HG03103 (cell line): ENCODE results near the gene ANGPTL8.

Source experiments
- ATAC-seq: cut with Tn5 transposase; IDR thresholded peaks from one replicate; pipeline ENCODE4 v1.9.1; 2021; ENCODE audit warnings: low read depth; ENCODE audit not compliant: unreplicated experiment

Gene ANGPTL8

DNA sequence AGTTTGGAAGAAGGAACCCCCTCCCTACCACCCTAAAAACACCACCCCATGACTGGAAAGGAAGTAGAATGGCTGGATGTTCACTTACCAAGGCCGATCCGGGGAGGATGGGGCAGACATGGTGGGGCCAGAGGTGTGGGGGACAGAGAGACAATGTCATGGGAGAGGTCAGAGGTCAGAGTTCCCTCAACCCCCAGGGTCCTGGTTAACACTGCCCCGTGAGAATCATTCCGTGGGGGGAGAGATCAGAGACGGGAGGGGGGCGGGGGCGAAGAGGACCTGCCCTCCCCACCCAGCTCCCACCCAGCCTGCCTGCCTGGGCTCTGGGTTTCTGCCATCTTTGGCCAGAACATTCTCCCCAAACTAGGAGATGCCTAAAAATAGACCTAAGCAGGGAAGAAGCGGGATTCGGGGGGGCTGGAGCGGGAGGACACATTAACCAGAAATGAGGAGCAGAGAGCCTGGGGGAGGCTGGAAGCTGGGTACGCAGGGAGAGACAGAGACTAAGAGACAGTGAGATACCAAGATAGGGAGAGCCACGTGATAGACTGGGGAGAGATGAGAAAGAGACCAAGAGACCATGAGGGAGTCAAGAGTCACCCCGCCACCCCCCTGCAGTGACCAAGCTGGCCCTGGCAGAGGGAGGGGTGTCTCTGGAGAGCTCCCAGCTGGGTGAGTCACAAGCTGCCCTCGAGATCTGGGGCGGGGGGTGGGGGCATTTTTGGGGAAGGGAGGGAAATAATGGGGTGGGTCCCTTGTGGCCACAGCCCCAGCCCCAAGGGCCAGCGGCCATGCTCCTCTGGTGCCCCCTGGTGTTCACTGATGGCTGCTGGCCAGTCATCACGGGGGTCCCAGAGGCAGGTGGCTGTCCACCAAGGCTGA is 36.0 kb upstream of the ANGPTL8 start:
- ATAC-seq = no peak

DNA sequence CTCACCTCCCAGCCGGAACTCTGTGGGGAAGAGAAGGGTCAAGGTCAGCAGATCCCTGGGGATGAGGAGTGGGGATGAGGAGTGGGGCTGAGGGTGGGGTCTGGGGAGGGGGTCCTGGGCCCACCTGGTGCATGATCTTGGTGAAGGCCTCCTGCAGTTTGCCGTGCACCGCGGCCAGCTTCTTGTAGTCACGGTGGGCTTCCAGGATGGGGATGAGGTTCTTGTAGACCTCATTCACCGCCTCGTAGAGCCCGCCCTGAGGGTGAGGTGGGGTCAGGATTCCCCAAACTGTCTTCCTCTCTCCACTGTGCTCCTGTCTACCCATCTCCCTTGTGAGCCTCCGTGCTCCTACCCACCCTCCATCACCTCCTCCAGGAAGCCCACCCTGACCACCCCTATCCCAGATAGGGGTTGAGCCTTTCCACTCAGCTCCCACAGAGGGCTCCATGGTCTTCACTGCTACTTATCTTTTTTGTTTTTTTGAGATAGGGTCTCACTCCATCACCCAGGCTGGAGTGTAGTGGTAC is 35.3 kb upstream of the ANGPTL8 start:
- no peak for ATAC-seq

DNA sequence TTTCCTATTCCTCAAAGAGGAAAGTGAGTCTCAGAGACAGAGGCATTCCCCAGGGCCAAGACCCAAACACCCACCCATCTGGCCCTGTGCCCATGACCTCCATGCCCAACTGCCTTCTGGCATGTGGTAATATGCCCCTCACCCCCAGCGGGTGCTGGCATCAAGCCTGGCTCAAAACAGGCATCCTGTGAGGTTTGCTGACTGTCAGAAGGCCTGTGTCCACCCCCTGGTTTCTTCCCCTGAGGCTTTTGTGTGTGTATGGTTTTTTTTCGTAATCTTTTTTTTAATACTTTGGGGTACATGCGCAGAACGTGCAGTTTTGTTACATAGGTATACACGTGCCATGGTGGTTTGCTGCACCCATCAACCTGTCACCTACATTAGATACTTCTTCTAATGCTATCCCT is 34.5 kb upstream of the ANGPTL8 start:
- ATAC-seq = no peak

- ATAC-seq = no peak
Observed at GRCh38 chr19:11205939-11206570, 33.4 kb upstream of the ANGPTL8 start.

- no peak for ATAC-seq
Observed at GRCh38 chr19:11208561-11209471, 30.6 kb upstream of the ANGPTL8 start.

- ATAC-seq = no peak
Observed at GRCh38 chr19:11209839-11210655, 29.4 kb upstream of the ANGPTL8 start.

DNA sequence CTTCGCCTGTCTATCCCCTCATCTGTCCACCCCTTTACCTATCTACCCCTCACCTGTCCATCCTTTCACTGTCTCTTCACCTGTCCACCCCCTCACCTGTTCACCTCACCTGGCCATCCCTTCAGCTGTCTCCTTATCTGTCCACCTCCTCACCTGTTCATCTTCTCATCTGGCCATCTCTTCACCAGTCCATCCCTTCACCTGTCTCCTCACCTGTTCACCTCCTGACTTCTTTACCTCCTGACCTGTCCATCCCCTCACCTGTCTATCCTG is 28.8 kb upstream of the ANGPTL8 start:
- no peak for ATAC-seq

DNA sequence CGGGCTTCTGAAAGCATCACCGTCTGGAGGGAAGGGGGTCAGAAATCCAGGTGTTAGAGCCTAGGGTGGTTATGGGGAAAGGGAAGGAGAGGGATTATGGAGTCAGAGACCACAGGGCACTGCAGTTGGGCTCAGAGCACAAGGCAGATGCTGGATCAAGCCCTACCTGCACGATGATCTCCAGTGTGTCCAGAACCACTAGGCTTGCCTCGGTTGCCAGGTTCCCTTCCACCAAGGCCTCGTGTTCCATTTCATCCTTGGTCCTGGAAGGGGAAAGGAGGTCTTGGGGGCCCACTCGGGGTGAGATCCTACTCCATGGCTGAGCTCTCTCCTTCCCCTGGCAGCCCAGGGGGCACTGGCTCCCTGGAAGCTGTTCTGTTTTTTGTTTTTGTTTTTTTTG is 25.0 kb upstream of the ANGPTL8 start:
- ATAC-seq = no peak

- ATAC-seq = no peak
Observed at GRCh38 chr19:11221082-11221598, 18.3 kb upstream of the ANGPTL8 start.

DNA sequence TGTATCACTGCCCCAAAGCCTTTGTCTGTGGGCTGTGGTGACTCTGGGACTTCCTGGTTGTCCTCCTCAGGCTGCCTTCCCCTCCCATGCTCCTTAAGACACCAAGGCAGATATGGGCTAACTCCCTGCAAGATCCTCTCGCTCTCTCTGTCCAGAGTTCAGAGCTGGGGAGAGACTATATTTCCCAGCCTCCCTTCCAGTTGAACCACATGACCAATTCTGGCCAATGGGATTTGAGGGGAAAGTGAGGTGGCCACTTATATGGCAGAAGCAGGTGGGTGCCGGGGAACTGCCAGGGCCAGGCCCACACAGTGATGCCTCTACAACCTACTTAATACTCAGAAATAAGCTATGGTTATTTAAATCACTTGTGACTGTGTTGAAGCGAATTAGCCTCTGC is 16.2 kb upstream of the ANGPTL8 start:
- no peak for ATAC-seq

- ATAC-seq = no peak
Observed at GRCh38 chr19:11224429-11224828, 15.0 kb upstream of the ANGPTL8 start.

GRCh38 chr19:11225172-11225571 is 14.2 kb upstream of the ANGPTL8 start:
- ATAC-seq = no peak

- no peak for ATAC-seq
Observed at GRCh38 chr19:11225815-11226214, 13.6 kb upstream of the ANGPTL8 start.

DNA sequence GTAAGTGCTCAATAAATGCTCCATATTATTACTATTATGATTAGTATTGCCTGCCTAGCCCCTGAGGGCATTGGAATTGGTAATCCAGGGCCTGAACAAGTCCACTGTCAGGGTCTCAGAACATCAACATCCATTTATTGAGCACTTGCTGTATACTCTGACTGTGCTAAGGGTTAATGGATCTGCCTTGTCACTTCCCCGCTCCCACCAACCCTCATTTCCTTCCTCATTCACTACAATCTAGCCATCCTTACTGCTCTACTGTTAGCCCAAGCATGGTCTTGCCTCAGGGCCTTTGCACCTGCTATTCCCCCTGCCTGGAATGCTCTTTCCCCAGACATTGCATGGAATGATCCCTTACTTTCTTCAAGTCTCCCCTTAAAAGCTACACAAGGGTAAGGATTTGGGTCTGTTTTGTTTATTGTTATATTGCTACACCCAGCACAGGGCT is 12.7 kb upstream of the ANGPTL8 start:
- no peak for ATAC-seq

DNA sequence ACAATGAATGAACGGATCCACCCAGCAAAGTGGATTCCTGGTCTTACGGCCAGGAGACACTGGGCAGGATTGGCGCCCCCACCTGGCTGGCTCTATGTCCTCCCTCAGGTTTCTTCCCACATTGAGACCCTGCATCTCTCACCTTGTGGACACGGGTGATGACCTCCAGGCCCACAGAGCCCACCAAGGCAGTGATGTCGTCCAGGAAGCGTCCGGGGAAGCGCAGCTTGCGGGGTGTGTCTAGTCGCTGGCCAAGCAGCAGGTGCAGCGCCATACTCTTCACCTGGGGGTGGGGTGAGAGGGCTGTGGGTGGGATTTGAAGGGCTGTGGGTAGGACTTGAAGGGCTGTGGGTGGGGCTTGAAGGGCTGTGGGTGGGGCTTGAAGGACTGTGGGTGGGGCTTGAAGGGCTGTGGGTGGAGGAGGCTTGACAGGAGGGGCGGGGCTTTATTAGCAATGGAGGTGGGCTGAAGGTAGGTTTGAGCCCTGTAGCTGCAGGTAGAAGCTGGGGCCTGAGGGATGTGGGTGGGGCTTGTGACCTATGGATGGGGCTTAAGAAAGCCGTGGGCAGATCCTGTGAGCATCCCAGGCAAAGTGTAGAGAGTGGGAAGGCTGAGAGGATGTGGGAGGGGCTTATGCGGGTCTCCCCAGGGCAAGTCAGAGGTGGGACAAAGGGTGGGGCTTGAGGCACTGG is 12.1 kb upstream of the ANGPTL8 start:
- no peak for ATAC-seq

- no peak for ATAC-seq
Observed at GRCh38 chr19:11230621-11231386, 8.6 kb upstream of the ANGPTL8 start.

DNA sequence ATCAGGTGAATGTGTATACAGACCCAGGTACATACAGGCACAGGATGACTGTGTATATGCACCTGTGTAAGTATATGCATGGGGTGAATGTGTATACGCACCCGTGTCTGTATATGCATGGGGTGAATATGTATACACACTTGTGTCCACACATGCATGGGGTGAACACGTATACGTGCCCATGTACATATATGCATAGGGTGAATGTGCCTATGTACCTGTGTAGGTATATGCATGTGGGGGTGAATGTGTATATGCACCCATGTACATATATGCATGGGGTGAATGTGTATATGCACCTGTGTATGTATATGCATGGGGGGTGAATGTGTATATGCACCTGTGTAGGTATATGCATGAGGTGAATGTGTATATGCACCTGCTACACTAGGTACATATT is 6.9 kb upstream of the ANGPTL8 start:
- no peak for ATAC-seq

DNA sequence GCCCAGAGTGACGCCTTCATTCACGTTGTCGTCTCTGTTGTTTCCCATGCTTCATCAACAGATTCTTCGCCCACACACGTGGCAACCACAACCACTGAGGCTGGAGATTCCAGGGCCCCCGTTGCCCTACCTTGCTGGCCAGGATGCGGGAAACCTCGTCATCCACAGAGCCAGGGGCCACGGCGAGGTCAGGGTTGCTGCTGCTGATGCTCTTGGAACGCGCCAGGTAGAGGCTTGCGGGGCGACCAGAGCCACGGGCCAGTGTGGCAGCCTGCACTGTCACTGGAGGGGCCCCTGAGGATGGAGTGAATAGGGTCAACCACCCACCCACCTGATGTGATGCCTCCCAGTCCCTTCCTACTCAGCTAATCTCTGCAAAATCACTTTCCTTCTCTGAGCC is 6.3 kb upstream of the ANGPTL8 start:
- ATAC-seq = no peak
